ENCODE measurements around the gene RAD9A.

Gene RAD9A

GRCh38 chr11:67391304-67392182, at the start of gene RAD9A:
TSS of gene RAD9A (plus strand) at chr11:67391986. CDS start at chr11:67392045, 59 bp downstream.
- peak; percentile 83 for DNase-seq

- no peak for DNase-seq
Observed at GRCh38 chr11:67344264-67344663, 47.5 kb upstream of the RAD9A start.

DNA sequence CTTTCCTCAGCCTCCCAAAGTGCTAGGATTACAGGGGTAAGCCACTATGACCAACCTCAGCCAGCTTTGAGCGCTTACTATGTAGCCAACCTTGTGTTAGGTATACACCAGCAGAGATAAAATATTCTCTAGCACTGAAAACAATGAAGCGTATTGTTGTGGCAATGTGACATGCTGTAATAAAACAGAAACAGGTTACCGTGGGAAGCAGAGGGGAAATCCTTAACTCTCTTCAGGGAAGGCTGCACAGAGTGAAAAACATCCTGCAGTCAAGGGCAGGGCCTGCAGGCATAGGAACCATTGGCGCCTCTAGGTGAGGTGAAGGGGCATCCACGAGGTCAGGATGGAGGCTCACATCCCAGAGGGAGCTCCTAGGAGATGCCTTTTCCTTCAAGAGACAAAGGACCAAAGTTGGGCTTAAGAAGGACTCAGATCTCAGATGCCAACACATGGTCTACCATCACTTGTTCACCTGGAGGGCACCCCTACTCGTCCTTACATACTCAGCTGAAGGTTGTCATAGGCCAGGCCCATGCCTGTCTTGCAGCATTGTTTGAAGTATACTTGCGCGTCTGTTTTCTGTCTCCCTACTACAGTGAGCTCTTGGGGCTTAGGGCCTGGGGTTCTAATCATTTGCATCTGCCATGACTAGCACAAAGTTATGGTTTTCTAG, 46.4 kb upstream of the RAD9A start:
- no peak for DNase-seq

DNA sequence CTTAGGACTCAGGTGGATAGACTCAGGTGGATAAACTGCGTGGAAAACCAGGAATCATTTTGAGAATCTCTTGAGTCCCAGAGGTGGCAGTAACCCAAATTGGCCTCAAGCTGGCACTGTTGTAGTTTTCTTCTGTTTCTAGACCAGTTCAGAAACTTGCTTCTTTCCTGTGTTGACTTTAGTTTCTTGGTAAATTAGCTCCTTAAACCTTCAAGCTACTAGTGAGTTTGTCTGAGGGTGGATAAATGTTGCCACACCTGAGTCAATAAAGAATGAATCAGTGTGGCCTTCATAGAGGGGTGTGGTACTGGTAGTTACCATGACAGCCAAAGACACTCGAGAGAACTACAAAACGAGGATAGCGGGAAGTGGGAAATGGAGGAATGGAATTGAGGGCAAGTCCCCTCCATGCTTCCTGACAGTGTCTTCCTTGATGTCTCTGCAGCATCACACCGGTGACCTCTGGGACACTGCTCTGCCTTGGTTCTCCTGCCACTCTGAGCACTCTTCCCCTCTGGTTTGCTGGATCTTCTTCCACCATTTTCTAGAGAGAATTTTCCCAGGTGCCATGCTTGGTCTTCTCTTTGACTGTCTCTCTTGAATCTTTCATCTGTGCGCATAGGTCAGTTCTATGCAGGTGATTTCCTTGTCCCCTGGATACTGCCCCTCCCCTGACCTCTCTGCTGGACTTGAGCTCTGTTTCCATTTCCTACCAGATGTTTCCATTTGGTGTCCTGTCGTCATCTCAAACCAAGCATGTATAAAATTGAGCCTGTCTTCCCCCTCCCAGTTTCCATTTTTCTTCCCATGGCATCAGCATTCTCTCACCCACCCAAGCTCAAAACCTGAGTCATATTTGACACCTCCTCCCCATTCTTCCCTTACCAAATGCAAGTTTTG, 45.6 kb upstream of the RAD9A start:
- no peak for DNase-seq

GRCh38 chr11:67347964-67348749, 43.6 kb upstream of the RAD9A start:
- DNase-seq: no peak

GRCh38 chr11:67349036-67349435, 42.8 kb upstream of the RAD9A start:
- DNase-seq: no peak

DNA sequence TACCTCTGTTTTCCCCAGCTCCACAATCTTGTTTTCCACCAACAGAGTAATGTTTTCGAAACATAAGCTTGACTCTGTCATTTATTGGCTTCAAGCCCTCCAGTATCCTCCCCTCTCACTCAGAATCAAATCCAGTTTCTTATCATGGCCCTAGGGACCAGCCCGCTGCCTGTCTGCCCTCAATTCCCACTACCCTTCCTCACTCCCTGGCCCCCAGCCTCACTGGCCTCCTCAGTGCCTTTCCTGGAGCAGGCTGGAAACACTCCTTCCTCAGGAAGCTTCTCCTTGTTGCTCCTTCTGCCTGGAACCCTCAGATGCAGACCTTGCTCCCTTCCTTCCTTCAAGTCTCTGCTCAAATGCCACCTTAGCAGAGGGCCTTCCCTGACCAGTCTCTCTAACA, 42.3 kb upstream of the RAD9A start:
- no peak for DNase-seq

DNA sequence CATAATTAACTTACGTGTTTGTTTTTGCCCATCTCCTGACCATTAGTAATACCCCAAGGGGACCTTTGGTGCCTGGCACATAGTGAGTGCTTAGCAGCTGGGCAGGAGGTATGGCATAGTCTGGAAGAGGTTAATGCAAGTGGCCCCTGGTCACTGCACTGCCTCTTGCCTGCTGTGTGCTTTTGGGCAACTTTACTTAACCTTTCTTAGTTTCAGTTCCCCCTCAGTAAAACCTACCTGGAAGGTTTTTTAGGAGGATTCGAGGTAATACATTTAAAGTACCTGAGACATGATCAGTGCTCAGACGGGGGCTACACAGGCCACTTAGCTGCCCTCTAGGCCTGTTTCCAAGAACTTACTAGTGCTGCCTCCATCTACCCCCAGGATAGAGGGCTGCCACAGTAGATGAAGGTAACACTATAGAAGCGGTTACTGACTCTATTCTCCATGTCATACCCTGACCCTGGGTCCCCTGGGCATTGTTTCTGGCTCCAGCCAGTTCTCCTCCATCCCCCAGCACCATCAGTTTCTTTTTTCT, 41.8 kb upstream of the RAD9A start:
- DNase-seq: no peak

DNA sequence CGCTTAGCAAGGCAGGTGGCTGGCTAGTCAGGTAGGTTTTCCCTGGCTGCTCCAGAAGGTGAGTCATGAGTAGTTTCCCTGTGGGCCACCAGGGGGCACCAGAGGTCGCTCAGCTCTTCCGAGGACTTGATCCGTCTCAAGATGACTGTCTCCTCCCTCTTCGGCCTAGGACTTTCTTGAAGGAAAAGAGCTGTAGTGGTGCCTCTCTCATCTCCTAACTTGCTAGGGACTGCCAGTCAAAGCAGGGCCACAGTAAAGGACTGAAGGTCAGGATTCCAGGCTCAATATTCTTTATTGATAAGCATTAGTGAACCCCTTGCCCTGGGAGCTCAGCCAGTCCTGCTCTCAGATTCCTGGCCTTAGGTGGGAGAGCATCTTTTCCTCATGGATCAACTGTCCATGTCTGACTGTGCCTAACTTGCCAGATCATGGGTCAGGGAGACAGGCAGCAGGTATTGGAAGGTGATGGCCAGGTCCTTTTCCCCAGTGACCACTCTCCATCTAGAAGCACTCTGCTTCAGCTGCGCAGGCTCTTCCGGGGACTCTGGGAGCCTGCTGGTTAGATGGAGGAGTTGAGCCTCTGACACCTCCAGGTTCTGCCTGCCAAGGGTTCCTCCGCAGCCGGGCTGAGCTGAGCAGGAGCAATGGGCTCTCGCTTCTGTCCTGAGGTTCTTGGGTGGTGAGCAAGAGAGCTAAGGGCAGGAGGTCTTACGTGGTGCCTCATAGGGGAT, 40.3 kb upstream of the RAD9A start:
- DNase-seq: peak; percentile 37

DNA sequence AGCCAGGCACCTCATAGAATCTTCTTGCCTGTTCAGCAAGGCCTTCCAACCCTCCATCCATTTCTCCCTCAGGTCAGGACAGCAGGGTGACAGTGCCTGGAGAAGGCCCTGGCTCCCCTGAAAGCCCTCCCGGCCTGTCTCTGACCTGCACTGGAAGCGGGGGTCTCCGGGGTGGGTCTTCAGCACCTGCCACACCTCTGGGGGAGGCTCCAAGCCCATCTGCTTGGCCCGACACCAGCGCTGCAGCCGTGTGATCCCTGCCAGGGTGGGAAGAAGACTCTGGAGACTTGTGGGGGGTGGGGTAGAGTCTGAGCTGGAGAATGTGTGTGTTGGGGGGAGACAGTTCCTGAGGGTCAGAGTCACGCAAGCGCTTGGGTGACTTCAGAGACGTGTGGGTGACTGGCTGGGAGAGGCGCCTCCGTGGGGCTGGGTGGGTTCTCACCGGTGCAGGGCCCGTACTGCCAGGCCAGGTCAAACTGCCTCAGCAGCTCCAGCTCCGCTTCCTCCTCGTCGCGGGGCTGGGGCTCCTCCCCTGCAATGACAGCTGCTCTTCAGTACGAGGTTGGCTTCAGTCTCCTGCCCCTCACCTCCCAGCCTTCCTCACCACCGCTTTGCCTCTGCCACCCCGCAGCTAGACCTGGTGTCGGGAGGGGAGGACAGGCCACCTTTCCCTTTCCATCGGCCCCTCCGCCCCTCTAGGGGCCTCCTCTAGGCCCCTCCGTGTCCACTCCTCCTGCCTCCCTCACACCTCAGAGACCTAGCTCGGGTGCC, 39.1 kb upstream of the RAD9A start:
- no peak for DNase-seq

DNA sequence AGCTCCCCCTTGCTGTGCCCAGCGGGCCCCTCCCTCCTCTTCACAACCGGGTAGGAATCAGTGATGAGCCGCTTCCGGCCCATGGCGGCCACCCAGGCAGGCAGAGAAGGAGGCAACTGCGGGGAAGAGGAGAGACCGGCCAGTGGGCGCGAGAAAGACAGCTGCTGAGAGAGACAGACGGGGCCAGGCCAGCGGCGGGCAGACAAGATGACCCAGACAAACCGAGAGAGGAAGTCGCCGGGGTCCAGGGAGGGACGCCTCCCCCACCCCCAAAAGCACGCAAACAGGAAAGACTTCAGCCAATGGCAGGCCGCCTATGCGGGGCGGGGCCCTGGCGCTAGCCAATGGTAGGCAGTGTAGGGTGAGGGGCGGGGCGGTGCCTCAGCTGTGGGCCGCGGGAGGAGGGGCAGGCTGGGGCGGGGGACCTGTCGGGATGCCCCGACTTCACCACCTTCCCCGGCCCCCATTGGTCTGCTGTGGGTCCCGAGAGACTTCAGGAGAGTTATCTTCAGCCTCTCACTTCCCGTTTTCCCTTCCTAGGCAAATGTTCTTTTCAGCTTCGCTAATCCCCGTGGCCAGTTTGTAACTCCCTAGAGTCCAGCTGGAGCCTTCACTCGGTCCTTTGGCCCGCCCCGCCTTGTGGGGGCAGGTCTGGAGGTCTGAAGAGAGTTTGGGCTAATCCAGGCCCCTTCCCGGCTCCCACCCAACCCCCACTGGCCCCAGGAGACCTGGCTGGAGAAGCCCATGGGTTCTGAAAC, 38.3 kb upstream of the RAD9A start, which contains the start of gene POLD4:
POLD4 (minus strand) TSS at position 230 of the 758 bp plus-strand sequence; CDS start at position 83, 147 bp downstream.
- peak; percentile 88 for DNase-seq

DNA sequence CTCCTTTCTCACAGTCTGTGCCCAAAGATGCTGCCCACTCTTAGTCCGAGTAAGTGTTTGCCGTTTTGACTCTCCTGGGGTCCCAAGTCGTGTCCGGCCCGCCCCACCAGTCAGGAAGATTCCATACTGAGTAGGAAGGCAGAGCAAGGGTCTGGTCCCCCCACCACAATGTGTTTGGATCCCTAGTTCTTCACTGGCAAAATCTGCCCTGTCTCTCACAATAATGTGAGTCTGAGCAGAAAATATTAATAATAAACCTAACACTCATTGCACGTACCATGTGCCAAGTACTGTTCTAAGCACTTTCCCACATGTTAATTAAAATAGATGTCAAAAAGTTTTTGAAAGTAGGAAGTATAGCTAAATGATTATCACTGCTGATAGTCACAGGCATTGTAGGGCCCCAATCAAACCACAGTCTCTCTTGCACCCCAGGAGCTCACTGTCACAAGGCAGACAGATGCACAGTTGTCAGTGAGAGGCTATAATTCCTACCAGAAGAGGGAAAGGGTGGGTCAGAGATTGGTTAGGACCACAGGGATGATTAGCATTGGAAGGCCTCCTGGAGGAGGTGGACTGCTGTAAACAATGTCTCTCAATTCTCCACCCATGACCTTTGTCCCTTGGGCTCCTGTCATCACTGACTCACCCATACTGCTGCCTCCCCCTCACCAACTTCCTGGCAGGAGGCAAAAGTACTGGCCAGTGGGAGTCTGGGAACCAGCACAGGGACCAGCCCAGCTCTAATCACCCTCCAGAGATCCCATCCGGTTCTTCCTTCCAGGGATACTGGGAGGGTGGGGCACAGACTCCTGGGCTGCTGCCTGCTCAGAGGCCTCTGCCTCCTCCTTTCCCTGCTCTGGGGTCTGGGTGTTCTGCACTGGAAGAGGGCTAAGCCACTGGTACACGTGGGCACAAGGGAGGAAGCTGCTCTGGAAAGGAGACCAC, 37.4 kb upstream of the RAD9A start:
- DNase-seq: peak; percentile 53

DNA sequence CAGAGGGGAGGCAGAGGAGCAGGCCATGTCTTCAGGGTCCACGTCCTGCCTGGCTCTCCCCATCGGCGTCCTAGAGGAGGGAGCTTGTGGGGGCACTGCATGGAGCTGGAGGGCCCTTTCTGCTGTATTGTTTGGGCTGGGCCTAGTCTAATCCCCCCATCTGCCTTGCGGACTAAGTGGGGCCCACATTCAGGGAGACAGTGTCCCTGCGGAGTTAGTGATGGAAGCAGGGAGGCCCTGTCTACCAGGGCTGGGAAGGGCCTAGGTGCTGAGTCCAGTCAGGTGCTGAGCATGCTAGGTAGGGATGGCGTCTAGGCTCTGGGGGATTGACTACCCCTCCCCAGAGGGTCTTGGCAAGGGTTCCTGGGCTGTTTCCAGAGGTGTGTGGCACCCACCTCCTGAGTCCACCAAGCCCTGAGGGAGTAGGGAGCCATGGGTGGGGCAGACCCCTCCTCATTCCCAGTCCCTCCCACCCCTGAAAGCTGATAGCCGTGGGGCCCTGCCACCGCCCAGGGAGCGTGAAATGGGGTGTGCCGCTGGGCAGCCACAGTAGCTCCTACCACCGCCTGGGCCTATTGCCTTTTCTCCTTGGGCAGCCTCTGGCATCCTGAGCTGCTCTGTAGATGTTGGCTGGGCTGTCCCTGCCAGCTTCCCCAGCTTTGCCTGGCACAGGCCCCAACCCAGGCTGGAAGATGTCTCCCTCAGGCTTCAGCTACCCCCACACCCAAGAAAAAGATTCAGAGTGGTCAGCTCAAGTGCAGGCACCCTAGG, 36.6 kb upstream of the RAD9A start:
- DNase-seq: no peak

DNA sequence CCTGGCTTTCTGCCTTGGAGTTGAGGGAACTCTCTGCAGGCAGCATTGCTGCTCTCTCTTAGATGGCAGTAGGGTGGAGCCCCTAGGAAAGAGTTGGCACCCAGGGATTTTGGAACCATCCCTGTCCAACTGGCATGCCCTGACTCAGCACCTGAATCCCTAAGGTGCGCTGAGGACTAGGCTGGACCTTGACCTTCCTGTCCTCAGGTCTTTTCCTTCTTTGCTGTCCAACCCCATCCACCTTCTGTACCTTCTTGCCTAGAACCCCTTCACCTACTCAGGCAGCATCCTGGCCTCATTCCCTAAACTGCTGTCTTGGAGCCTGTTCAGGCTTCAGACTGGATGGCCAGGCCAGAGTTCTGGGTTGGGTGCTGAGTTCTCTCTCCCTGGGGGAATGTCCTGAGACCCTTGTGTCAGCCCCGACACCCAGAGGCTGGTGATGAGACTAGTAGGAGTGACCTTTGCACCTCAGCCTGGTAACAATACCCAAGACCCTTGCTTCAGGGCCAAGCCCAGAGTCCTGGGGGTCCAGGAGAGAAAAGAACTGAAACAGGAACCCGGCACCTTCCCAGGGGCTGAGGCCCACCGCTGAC, 35.9 kb upstream of the RAD9A start:
- DNase-seq: no peak

DNA sequence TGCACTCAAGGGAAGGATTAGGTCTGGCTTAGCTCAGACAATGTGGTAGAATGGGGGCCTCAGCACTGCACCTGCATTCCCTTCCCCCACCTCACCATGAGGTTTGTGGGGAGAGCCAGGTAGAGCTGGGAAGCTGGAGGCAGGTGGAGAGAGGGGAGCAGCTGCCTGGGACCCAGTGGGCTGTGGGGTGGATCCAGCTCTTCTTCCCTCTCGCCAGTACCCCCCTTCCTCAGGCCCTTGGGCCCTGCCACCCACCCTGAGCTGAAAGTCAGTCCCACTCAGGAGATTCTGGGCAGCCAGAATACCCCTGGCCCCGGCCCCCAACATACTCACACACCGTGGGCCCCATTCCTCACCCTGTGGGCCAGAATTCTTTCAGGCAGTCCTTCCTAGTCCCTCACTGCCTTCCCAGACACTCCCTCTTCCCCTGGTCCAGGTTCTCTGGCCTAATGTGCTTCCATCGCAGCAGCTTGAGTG, 35.4 kb upstream of the RAD9A start:
- no peak for DNase-seq

GRCh38 chr11:67356864-67357561, 34.8 kb upstream of the RAD9A start:
- peak; percentile 69 for DNase-seq
